HL-60 (cell line): ENCODE data around the gene CBR3.

Experiments
- CTCF ChIP-seq: IDR thresholded peaks from one replicate; pipeline ENCODE4 v1.5.1; 2011; ENCODE audit warnings: low read length, control low read depth, inconsistent platforms; ENCODE audit not compliant: insufficient read depth
- REST ChIP-seq: IDR thresholded peaks from 2 replicates; pipeline ENCODE4 v1.6.1; 2012; ENCODE audit warnings: low read depth; ENCODE audit not compliant: insufficient replicate concordance

GRCh38 chr21:36100971-36101641 is 33.8 kb upstream of the CBR3 start:
- TF ChIP-seq CTCF (no peak), REST (no peak)
